NCI-H510A treated with DMSO at 0.1 percent for 48 hours (cell line): Measurements from ENCODE around the gene CD58.

Experiments
- DNase-seq: peaks from one replicate; lab custom pipeline; 2025; lab: John Stamatoyannopoulos, UW

CD58 gene

DNA sequence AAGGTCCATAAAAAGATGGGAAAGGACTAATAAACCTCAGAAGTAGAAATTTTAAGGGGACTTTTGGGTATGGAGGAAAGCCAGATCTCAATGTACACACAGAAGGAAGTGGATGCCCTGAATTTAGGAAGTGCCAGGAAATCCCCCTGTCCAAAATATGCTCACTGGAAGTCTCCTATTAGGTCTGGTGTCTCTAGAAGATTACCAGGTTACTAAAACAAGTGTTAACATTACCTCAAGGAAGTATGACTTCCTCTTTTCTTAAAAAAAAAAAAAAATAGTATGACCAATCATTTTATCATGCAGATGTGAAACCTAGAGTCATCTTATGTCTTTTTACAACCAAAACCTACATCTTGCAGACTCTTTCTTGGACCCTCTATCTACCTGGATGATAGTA lies 30.7 kb downstream of the CD58 start:
- no peak for DNase-seq

DNA sequence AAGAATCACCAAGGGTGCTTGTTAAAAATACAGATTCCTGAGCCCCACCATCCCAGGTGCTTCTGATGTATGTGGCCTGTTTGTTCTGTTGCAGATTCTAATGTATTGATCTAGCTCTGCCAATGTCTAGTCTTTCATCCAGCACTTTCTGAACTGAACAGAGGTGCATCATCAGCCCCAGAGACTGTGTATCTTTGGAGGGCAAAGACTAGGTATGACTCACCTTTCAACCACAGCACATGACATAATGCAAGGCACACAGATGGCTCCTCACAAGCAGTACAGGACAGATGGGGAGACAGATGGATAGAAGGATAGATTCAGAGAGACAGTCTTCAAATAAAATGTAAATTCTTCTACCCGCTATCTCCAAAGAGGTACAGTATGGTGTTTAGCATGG lies 32.3 kb downstream of the CD58 start:
- DNase-seq = no peak

DNA sequence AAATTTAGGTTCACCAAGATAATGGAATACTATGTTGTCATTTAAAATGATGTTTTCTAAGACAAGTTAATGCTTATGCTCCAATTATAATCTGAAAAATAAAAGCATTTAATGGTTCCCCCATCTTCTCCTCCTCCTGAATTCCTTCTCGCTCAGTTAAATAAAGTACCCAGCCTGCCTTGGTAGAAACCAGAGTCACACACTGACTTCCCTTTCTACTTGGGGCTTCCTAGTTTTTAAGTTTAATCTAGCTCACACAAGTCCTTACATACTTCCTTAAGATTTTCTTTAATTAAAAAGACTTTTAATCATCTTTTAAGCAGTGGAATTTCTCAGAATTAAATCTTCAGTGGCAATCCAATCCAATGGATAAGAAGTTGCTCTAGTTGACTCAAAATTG lies 32.9 kb downstream of the CD58 start:
- no peak for DNase-seq

DNA sequence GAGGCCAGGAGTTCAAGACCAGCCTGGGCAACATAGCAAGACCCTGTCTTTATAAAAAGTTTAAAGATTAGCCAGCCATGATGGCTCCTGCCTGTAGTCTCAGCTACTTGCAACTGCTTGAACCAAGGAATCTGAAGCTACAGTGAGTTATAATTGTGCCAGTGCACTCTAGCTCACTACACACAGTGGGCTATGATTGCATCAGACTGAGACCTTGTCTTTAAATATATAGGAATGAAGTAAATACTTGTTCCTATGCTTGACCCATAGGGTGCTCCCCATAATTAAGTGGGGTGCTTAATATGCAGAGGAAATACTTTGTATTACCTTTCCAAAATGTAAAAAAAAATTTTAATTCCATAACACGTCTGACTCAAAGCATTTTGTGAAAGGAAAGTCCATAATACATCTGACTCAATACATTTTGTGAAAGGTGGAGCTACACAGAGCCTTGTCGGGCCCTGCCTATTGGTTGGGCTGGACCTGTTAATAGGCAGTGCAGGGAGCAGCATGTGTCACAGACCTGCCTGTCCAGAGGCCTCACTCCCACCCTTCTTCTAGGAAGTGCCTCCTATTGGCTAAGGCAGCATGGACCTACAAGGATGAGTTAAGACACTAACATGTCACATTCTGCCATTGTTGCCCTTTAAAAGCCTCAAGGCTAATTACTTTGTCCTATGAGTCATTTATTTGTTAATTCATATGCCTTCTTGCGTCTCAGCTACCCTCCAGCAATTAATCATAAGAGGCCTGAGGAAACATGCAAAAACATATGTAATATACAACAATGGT lies 33.6 kb downstream of the CD58 start:
- DNase-seq = no peak

DNA sequence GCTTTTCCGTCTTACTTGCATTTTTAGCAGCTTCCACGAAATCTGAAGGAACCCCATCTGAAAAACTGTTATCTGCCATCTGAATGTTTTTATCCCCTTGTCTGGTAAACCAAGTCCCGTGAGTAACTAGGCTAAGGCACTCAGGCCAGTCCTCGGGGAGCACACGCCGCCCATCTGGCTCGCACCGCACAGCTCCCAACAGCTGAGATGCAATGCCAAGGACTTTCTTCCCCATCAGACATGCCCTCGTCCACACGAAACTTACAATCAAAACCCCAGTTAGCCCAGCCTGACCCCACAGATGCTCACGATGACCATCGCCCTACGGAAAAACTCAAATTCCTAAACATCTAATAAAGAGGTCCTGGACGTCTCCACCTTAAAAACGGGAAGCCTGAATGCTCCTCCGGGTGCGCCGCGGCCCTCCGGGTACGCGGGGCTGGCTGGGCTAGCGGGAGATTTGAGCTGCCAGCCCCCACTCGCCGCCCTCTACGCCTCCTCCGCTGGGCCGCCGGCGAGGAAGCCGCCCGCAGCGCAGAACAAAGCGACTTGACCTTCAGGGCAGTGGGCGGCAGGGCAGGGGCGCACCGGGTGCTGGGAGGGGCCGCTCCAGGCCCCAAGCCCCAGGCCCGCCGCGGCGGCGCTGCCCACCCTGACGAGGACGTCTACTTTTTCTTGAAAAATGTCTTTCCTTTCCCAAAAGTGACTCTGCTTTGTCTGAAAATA lies 36.6 kb downstream of the CD58 start:
- DNase-seq = no peak

DNA sequence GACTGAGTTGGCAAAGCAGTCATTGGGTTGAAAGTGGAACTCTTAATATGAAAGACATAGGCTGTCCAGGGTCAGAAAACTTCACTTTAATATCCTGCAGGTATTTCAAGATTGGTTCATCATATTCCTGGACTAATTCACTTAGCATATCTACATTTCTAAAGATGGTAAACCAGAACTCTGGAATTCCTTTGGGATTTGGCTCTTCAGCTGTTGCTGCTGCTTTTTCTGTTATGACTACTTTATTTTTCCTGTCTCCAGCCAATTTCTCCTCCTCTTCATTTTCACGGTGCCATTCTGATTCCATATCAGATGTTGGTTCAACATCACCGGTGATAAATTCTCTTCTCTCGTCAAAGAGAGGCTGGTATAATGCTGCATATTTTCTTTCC lies 37.4 kb downstream of the CD58 start:
- DNase-seq = no peak

DNA sequence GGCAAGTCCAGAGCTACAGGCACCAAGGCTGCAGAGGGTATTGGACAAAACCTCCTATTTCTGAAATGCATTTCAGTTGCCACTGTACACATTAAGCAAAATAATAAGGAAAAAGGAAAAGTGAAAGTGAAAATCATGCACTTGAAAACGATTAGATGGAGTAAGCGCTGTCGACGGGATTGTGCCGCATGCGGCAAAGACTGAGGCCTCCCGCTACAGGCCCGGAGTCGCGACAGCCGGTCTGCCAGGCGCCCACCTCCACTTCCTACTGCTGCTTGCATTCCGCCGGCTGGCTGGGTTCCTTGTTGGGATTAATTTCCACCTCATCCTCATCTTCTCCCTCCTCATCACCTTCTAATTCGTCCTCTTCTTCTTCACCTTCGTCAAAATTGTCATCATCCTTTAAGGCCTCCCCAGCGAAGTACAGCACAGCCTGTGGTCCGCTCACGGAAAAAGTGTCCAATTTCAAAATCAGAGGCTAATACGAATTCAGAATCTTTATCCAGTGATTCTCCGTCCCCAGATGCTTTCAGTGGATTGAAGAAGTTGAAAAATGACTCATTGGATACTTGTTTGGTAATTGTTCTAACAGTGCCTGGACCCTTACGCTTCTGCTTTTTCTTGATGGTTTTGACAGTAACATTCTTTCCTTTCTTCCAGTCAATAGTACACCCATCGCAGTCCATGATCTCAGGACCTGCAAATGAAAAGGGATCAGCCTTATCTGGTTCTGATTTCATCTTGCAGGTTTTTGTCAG lies 38.0 kb downstream of the CD58 start:
- DNase-seq = no peak

DNA sequence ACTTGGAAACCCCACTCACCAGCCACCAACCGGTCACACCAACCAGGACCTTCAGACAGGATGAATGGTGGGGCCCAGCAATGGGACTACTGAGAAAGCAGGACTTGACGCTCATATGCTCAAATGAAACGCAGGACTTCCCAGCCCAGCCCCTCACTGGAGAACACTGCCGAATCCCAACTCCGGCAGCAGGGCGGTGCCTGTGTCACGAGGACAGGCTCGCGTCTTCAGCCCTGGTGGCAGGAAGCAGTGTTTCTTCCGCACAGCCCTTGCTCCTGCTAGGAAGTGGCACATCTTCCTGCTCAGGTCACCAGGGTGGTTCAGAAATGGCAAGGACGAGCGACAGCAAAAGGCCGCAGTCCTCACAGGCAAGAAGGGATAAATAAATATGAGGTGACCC lies 38.9 kb downstream of the CD58 start:
- no peak for DNase-seq

DNA sequence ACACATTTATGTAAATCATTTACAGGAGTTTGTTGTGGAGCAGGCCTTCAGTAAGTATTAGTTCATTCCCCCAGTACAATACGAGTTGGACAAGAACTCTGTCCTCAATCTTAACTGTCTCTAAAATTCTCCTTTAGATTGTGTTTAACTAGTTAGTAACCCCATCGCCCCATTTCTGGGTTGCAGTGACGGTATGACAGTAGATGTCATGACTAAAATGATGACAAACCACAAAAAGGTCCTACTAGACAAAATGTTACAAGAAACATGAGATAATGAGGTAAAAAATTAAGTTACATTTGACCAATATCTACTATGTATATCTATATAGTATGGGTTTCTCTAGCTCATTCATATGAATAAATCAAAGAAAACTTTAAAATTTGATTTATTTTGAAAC lies 41.1 kb downstream of the CD58 start:
- DNase-seq = no peak

DNA sequence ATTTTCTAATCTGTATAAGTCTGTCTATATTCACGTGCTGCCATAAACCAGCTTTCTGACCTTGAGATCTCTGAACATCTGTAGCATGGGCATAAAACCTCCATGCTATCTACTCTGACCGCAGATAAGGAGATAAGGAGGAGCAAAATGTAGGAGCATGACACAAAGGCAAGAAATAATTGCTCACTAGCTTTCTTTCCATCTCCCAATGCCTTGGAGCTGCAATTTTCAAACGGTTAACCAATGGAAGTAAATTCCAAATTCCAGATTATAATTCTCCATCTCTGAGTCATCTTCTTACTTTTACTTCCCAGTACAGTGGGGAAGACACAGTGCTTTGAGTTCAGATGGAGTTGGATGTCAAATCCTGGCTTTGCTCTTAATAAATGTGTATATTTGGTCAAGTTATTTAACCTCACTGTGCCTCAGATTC lies 41.6 kb downstream of the CD58 start:
- no peak for DNase-seq

DNA sequence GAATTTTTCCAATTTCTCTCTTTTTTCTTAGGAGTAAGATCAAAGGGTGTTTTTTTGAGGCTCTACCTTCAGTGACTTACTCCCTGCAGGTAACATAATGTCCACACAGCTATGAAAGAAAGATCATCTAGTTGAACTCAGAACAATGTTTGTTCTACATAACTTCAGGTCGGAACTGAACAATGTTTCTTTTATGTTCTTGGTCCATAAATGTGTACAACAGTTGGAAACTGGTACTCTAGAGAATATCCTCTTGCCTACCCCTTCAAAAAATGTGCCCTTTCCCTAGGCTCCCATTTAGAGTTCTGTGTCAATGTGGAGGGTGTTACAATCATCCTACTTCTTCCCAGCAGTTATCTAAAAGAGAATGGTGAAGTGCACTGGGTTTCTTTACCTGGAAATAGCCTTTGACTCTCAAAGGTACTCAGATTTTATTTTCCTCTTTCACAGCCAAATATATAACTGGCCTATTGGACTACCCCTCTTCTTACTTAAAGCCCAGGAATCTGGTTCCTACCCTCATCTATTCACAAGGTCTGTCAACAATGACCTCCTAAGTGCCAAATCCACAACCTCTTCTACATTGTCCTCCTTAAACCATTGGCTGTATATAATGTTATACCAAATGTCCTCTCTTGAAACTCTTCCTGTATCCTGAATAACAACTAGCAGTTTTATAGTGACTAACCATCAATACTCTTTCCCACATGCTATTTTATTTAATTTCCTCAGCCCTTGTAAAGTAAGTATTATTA lies 42.3 kb downstream of the CD58 start:
- no peak for DNase-seq

DNA sequence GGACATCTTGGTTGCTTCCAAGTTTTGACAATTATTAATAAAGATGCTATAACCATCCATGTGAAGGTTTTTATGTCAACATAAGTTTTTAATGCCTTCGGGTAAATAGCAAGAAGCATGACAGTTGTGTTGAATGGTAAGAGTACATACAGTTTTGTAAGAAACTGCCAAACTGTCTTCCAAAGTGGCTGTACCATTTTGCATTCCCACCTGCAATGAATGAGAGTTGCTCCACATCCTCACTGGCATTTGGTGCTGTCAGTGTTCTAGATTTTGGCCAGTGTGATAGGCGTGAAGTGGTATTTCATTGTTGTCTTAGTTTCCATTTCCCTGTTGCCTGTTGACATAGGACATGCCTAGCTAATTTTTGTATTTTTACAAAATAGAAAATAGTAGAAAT lies 45.4 kb downstream of the CD58 start:
- DNase-seq = no peak

DNA sequence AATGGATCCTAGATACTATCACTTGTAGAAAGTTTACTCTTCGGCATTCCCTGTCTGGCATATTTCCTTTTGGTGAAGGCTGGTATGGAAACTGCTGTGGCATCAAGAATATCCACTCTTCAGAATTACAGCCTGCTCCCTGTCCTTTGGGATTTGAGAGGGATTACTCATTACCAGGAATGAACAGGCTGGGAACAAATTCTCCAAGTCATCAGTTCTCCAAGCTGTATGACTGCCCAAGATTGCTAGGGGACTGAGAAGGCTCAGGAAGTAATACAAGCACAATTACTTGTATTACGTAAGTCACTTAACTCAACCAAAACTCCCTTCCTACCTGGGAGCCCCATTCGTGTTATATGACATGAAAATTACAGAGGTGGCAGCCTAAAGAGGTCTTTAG lies 49.6 kb downstream of the CD58 start:
- DNase-seq = no peak

DNA sequence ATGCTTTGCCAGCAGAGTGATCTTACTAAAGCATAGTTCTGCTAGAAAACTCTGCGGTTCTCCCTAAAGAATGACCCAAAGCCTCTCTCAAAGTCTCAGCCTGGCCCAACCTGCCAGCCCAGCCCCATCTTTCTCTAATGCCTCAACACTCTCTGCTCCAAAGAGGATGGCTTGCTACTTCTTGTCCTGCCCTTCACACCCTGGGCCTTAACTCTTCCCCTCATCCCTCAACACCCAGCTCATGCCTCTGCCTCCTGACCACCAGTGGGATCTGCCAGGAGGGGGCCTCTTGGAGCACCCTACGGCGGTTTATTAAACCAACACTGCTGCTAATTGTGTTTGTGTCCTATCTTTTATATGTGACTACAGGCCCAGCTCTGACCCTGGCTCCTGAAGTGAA lies 52.4 kb downstream of the CD58 start:
- no peak for DNase-seq

DNA sequence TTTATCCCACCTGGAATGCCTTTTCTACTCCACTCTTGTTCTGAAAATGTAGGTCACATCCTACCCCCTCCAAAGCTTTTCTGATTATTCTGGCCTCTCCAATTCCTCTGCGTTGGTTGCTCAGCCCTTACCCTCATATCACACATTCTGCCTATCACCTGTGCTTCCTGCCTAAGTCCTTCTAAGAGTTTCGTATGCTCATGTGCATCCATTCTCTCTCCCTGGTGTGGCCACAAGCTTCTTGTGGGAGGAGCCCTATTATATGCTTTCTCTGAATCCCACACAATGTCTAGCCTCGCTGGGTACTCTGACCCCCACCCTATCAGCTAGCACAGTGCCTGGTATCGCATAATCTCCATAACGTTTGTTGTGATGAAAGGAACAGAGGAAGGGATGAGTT lies 54.2 kb downstream of the CD58 start:
- DNase-seq = no peak

DNA sequence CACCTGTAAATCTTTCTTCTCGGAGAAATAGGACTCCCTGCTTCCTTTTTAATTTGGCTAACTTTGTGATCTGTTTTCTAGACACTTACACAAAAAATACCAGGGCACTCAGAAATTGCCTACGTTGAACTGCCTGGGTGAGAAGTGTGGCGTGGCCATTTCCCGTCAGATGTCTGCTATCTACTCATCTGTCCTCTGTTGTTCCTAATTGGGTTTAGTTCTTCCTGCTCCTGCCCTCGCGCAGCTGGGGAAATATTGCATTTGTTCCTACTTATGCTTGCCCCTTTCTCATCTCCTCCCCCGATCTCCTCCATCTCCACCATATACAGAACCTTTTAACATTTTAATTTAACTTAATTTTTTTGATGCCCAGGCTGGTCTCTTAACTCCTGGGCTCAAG lies 55.1 kb downstream of the CD58 start:
- DNase-seq = no peak

DNA sequence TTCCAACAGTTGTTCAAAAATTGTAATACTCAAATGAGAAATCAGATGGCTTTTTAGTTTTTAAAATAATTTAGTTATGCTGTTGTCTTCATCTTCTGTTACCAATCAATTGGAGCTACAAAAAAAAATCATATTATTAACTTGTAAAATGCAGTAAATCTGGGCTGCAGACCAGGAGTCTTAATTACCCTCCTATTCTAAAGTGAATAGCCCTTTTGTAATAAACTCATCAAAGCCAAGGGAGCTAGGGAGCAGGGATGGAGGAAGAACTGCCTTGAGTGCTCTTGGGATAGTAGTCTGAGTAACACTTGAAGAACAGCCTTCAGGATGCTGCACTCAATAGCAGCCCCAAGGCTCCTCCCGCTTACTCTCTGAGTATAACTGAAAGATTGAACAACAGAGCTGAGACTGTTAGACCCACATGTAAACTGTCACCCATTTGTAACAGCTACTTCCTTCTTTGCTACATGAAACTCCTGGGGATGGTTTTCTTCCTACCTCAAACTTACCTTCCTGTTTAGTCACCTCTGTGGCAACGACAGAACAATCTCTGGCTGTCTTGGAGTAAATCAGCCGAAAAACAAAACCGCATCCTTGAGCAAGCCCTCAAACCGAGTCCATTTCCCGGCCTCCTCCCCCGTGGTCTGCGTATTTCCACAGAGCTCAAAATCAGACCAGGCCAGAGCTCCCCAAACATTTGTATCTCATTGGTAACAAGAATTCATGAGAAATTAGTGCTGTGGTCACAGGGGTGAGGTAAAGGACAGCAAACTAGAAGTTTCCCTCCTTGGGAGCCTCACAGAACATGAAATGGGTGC lies 55.9 kb downstream of the CD58 start:
- no peak for DNase-seq

DNA sequence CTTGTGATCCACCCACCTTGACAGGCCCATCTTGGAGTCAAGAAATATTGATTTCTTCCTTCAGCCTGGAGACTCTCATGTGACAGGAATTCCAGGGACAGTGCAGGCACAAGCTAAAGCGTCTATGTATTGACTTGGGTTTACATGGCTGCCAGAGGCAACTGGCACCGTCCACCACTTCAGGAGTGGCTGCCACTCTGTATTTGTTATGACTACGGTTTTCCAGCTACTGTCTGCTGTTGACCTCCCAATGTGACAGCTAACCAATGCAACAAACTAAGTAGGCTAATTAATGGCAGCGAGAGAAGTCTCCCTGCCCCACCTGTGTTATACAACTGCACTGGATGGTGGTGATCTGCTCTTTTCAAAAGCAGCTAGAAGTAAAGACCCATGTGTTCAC lies 56.9 kb downstream of the CD58 start:
- DNase-seq = no peak

DNA sequence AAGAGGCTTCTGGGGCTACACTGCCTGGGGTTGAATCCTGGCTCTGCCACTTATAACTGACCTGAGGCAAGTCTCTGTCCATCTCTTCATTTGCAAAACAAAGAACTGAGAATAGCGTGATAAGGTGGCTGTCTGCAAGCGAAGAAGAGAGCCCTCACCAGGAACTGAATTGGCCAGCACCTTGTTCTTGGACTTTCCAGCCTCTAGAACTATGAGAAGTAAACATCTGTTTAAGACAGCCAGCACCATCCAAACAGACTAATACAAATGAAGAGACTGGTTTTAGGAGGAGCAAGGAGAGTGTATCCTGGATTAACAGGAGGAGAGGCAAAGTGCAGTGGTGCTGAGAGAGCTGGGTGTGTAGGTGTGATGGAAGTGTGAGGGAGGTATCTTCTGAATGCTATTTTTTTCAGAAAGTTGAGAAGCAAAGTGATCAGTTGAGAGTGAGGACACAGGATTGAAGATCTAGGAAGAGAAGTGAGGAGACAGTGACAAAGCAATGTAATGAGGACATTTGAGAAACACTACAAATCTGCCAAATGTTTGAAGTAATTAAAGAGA lies 59.3 kb downstream of the CD58 start:
- DNase-seq = no peak

DNA sequence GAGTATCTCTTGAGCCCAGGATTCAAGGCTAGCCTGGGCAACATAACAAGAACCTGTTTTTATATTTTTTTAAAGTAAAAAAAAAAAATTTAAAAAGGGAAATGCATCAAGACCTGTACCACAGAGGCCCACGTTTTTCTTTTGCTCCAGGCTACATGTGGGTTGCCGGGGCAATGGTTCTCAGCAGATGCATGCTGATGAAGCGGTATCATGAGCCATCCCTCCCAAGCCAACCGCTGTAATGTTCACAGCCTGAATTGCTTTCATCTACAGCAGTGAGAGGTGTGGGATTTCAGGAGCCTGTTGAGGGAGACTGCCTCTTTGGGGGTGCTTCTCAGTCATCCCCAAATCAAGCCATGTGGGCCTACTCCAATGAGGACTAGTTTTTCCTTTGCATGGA lies 60.5 kb downstream of the CD58 start:
- no peak for DNase-seq
